ENCODE results near the gene ZCRB1.

The ZCRB1 gene

DNA sequence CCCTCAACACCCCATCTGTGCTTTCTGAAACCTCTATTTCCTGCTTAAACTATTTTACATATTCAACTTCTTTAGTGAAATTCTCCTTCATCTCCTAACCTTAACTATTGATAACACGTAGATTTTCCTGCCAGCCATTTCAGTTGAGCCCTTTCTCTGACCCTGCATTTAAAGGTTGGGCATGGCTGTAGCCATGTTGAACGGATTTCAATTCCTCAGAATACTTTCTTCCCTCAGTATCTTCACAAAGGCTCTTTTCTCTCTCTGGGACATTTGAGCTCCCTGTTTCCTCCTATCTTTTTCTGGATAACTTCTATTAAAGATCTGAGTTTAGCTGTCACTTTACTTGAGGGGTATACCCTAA, 1.3 kb upstream of the ZCRB1 start:
- DNase-seq (ENCODE audit: low spot score) = no peak

DNA sequence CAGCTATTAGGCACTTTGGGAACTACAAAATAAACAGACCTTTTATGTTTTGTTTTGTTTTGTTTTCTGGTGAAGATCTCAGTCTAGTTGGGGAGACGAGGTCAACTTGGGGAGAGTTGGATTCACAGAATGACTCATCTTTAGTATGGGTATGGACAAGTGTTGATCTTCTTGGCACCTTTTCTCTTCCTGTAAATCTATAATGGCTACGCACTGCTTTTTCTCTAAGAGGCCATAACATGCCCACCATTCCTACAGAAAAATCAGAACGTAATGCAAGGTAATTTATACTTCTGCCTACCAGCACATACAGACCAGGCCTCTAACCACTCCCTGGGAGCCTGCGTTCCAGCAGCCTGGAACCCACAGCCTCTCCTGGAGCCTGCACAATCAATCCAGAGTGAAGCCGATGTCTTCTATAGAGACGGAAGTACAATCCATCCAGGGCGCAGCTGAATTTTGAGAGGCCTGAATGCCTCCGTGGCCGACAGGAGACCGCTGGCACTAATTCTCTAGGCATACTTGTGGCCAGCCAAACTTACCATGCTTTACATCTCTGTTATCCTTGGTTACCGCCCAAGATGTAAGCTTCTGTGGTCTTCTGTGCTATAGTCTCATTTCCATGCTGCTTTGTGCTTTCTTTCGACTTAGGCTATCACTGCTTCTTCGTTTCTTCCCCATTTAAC, 790 bp upstream of the ZCRB1 start:
- DNase-seq (ENCODE audit: low spot score) = peak; percentile 46

GRCh38 chr12:42325326-42325652, 605 bp downstream of the ZCRB1 start:
- DNase-seq (ENCODE audit: low spot score) = no peak

- no peak for DNase-seq (ENCODE audit: low spot score)
Observed at GRCh38 chr12:42323856-42324255, 2.0 kb downstream of the ZCRB1 start.

- no peak for DNase-seq (ENCODE audit: low spot score)
Observed at GRCh38 chr12:42322567-42322966, 3.3 kb downstream of the ZCRB1 start.

GRCh38 chr12:42320796-42321195, 5.1 kb downstream of the ZCRB1 start:
- no peak for DNase-seq (ENCODE audit: low spot score)

- no peak for DNase-seq (ENCODE audit: low spot score)
Observed at GRCh38 chr12:42315108-42315507, 10.8 kb downstream of the ZCRB1 start.

GRCh38 chr12:42309996-42310395, 15.9 kb downstream of the ZCRB1 start:
- no peak for DNase-seq (ENCODE audit: low spot score)

DNA sequence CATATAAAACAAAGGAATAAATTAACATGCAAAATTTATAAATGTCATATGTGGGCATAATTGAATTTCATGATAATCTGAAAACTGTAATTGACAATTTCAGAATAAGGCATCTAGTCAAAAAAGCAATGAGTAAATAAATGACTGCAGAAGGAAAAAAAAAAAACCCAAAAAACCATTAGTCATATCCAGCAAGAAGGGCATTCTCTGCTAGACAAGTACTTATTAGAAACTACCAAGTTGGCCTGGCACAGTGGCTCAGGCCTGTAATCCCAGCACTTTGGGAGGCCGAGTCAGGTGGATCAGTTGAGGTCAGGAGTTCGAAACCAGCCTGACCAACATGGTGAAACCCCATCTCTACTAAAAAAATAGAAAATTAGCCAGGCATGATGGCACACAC, 17.5 kb downstream of the ZCRB1 start:
- no peak for DNase-seq (ENCODE audit: low spot score)

DNA sequence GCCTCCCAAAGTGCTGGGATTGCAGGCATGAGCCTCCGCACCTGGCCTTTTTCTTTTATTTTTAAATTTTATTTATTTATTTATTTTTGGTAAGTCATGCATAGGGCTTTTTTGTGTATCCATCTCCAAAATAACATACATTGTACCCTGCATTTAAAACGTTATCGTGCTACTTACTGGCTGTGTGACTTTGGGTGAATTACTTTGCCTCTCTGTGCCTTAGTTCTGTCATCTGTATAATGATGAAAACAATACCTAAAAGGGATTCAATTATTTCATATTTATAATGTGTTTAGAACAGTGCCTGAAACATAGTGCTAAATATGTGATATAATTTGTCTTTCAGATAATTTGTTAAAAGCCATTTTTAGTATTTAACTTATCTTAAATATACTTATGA, 19.6 kb downstream of the ZCRB1 start:
- DNase-seq (ENCODE audit: low spot score) = no peak

GRCh38 chr12:42299392-42300308, 26.2 kb downstream of the ZCRB1 start:
- DNase-seq (ENCODE audit: low spot score) = no peak

- DNase-seq (ENCODE audit: low spot score) = no peak
Observed at GRCh38 chr12:42298887-42299286, 27.0 kb downstream of the ZCRB1 start.

- DNase-seq (ENCODE audit: low spot score) = no peak
Observed at GRCh38 chr12:42296503-42297109, 29.3 kb downstream of the ZCRB1 start.

GRCh38 chr12:42291680-42292079, 34.2 kb downstream of the ZCRB1 start:
- DNase-seq (ENCODE audit: low spot score) = no peak

DNA sequence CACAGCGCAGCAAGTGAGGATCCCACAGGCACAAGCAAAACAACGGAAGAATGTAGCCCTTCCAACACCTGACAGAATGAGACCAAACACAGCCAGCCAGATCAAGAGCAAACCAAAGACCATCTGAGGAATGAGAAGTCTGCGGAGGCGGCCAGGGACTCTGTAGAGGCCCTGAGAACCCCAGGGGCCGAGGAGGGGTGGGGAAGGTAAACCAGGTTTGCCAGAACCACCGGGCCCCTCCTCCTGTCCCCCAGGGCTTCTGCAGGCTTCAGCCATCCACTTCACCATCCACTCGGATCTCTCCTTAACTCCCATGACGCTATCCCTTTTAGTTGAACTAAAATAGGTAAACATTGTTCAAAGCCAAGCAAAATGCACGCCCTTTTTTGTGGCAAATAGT, 37.4 kb downstream of the ZCRB1 start:
- no peak for DNase-seq (ENCODE audit: low spot score)

DNA sequence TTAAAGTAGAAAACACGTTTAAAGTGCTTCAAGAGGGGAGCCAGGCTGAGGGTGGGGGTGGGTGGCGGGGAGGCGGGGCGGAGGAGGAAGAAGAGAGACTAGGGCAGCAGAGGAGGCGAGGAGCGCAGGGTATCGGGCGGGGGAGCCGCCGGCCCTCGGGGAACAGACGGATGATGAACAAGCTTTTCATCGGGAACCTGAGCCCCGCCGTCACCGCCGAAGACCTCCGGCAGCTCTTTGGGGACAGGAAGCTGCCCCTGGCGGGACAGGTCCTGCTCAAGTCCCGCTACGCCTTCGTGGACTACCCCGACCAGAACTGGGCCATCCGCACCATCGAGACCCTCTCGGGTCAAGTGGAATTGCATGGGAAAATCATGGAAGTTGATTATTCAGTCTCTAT, 39.2 kb downstream of the ZCRB1 start:
- no peak for DNase-seq (ENCODE audit: low spot score)

GRCh38 chr12:42285431-42285830, 40.5 kb downstream of the ZCRB1 start:
- DNase-seq (ENCODE audit: low spot score) = no peak

- no peak for DNase-seq (ENCODE audit: low spot score)
Observed at GRCh38 chr12:42284876-42285275, 41.0 kb downstream of the ZCRB1 start.

GRCh38 chr12:42284157-42284556, 41.7 kb downstream of the ZCRB1 start:
- no peak for DNase-seq (ENCODE audit: low spot score)

- DNase-seq (ENCODE audit: low spot score) = no peak
Observed at GRCh38 chr12:42283739-42284138, 42.2 kb downstream of the ZCRB1 start.

GRCh38 chr12:42282294-42282693, 43.6 kb downstream of the ZCRB1 start:
- no peak for DNase-seq (ENCODE audit: low spot score)

DNA sequence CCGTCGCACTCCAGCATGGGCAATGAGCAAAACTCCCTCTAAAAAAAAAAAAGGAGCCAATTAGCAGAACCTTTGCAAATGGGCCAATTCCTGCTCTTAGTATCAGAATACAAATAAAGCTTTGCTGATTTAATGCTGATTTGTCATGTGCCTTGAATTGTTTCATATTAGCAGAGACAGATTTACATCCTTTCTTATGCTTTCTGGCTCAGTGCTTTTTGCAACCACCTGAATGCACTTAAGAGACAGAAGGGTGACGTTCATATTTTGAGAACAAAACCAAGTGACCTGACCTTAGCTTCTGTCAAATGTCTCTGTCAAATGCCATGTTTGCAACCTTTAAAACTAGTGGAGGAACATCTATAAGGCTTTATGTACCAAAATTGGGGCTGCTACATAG, 44.0 kb downstream of the ZCRB1 start:
- no peak for DNase-seq (ENCODE audit: low spot score)

DNA sequence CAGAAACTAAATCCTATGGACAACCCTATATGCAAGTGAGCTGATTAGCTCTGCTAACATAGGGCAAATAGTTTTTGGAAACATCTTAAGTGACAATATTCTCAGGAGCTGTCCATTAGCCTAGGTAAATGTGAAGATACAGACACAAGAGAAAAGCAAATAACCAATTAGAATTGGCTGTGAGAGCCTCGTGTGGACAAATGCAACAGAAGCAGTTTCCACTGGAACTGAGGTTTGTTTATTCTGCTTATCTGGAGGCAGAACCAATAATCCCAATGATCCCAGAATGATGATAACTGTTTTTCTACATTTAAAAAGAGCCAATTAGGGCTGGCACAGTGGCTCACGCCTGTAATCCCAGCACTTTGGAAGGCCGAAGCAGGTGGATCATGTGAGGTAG, 44.6 kb downstream of the ZCRB1 start:
- DNase-seq (ENCODE audit: low spot score) = no peak
